ENCODE results near the gene CES3. TPM values are rescaled to one million over a fixed set of nuclear protein-coding genes. Genes with fewer than 3 reads are reported as not detected.

Gene CES3
- total RNA-seq, 2 experiments from 2014 or later = 1.4 to 2.7 TPM

DNA sequence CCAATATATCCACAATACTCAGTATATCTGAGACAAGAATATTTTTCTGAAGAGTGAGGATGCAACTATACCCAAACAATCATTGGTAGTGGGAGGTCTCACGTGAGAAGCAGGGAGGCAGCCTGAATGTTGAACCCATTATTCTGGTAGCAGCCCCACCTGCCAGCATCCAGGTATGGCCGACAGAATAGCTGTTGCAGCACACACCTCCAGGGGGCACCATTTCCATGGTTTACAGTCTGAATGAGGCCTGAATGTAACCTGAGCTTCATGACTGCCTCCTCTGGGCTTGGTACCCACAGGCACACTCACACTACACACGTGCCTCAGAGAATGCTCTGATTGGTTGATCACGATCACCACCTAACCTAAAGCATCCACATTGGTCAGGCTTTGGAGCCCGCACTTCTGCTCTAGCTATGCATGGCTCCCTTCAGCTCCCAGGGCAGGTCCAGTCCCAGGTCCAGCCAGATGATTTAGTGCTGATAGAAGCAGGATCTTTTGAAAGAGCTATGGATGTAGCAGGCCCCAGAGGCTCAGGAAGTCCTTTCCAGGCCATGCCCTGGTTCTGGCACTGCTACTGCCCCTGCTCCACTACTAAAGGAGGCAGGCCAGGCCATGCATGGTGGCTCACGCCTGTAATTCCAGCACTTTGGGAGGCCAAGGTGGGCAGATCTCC lies 56.9 kb downstream of the CES3 start:
- intact Hi-C loops (cut with micrococcal nuclease; ENCODE audit: unreplicated experiment) = loop anchor here (1.0 to 10.0 kb wide), 4 partner anchors 83 to 209 kb away; partner anchors contain the start of genes MATCAP1 and TMEM208
- CTCF ChIA-PET (ENCODE audit: unreplicated experiment) = interaction anchor here (0.6 to 1.5 kb wide), 6 partner anchors 10 to 118 kb away, joined by 3 read pairs; no protein-coding TSS in a partner anchor
- H3K4me1 ChIP-seq (ENCODE audit: insufficient read depth, low read length, poor library complexity, severe bottlenecking) = peaks cover 21% of the 10 kb centered on the region
- H3K27ac ChIP-seq (ENCODE audit: low read depth, low read length, poor library complexity, severe bottlenecking) = no peak overlapping the region
- no peaks in the 10 kb centered on the region for H3K9me2 ChIP-seq (ENCODE audit: insufficient read depth, low read length)
- POLR2A ChIA-PET = interaction anchor here (0.6 to 1.8 kb wide), 5 partner anchors 10 to 75 kb away, joined by 3 to 17 read pairs (median 3); no protein-coding TSS in a partner anchor
- peak; percentile 93 for DNase-seq (ENCODE audit: low spot score)
- peak overlapping the region; percentile 39; the same call in 1 of the 2 replicates for H2AFZ ChIP-seq (ENCODE audit: low read length)
- H3K4me3 ChIP-seq (ENCODE audit: low read depth, low read length, poor library complexity, severe bottlenecking) = no peak overlapping the region
- BruUV-seq (replicated peaks) = no TSS peak
- H3K79me2 ChIP-seq (ENCODE audit: insufficient read depth, low read depth, low read length) = no peaks in the 10 kb centered on the region
- no peaks in the 10 kb centered on the region for H3K9me3 ChIP-seq (ENCODE audit: low read length)
- no peaks in the 10 kb centered on the region for H4K20me1 ChIP-seq (ENCODE audit: insufficient read depth, low read length)
- TF ChIP-seq, protein P1, sequence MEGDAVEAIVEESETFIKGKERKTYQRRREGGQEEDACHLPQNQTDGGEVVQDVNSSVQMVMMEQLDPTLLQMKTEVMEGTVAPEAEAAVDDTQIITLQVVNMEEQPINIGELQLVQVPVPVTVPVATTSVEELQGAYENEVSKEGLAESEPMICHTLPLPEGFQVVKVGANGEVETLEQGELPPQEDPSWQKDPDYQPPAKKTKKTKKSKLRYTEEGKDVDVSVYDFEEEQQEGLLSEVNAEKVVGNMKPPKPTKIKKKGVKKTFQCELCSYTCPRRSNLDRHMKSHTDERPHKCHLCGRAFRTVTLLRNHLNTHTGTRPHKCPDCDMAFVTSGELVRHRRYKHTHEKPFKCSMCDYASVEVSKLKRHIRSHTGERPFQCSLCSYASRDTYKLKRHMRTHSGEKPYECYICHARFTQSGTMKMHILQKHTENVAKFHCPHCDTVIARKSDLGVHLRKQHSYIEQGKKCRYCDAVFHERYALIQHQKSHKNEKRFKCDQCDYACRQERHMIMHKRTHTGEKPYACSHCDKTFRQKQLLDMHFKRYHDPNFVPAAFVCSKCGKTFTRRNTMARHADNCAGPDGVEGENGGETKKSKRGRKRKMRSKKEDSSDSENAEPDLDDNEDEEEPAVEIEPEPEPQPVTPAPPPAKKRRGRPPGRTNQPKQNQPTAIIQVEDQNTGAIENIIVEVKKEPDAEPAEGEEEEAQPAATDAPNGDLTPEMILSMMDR (conservative IDR thresholded peaks at IDR 0.05; ENCODE audit: low read length) = peak; percentile 90
- TF ChIP-seq EZH2phosphoT487 (IDR thresholded peaks at IDR 0.05; ENCODE audit: borderline replicate concordance, low read depth, low read length) = no peak
- no peak overlapping the region for H3K4me2 ChIP-seq (ENCODE audit: low read length)
- H3K36me3 ChIP-seq (ENCODE audit: insufficient read depth, low read length) = no peaks in the 10 kb centered on the region

GRCh38 chr16:67019171-67019570 lies 58.1 kb downstream of the CES3 start:
- Histone ChIP-seq H2AFZ (ENCODE audit: low read length) (no peak overlapping the region), H3K9me2 (ENCODE audit: insufficient read depth, low read length) (no peaks in the 10 kb centered on the region), H3K79me2 (ENCODE audit: insufficient read depth, low read depth, low read length) (no peaks in the 10 kb centered on the region), H3K27ac (ENCODE audit: low read depth, low read length, poor library complexity, severe bottlenecking) (no peak overlapping the region), H3K4me3 (ENCODE audit: low read depth, low read length, poor library complexity, severe bottlenecking) (no peak overlapping the region), H3K9me3 (ENCODE audit: low read length) (no peaks in the 10 kb centered on the region), H3K4me2 (ENCODE audit: low read length) (no peak overlapping the region), H3K4me1 (ENCODE audit: insufficient read depth, low read length, poor library complexity, severe bottlenecking) (peaks cover 12% of the 10 kb centered on the region), H3K36me3 (ENCODE audit: insufficient read depth, low read length) (no peaks in the 10 kb centered on the region), H4K20me1 (ENCODE audit: insufficient read depth, low read length) (no peaks in the 10 kb centered on the region)
- POLR2A ChIA-PET = interaction anchor here (0.7 to 1.8 kb wide), 6 partner anchors 9 to 141 kb away, joined by 3 to 17 read pairs (median 4); partner anchors contain the start of genes FBXL8 and TRADD
- no TSS peak for BruUV-seq (replicated peaks)
- intact Hi-C loops (cut with micrococcal nuclease; ENCODE audit: unreplicated experiment) = loop anchor here (2.0 to 10.0 kb wide), 3 partner anchors 82 to 208 kb away; partner anchors contain the start of genes MATCAP1 and TMEM208
- CTCF ChIA-PET (ENCODE audit: unreplicated experiment) = interaction anchor here (0.6 to 1.0 kb wide), 3 partner anchors 12 to 207 kb away, joined by 3 to 5 read pairs (median 3); no protein-coding TSS in a partner anchor
- no peak for TF ChIP-seq EZH2phosphoT487 (IDR thresholded peaks at IDR 0.05; ENCODE audit: borderline replicate concordance, low read depth, low read length)
- TF ChIP-seq, protein P1 (conservative IDR thresholded peaks at IDR 0.05; ENCODE audit: low read length) = no peak
- no peak for DNase-seq (ENCODE audit: low spot score)

- DNase-seq (ENCODE audit: low spot score) = peak; percentile 22
- H3K4me1 ChIP-seq (ENCODE audit: insufficient read depth, low read length, poor library complexity, severe bottlenecking) = peaks cover 14% of the 10 kb centered on the region
- no peaks in the 10 kb centered on the region for H3K9me2 ChIP-seq (ENCODE audit: insufficient read depth, low read length)
- ChIA-PET POLR2A (interaction anchor here (0.6 to 1.1 kb wide), 5 partner anchors 9 to 876 kb away, joined by 3 to 8 read pairs (median 3); no protein-coding TSS in a partner anchor), CTCF (ENCODE audit: unreplicated experiment) (no interaction called here)
- H3K9me3 ChIP-seq (ENCODE audit: low read length) = no peaks in the 10 kb centered on the region
- H4K20me1 ChIP-seq (ENCODE audit: insufficient read depth, low read length) = no peaks in the 10 kb centered on the region
- no peak overlapping the region for H3K27ac ChIP-seq (ENCODE audit: low read depth, low read length, poor library complexity, severe bottlenecking)
- intact Hi-C loops (cut with micrococcal nuclease; ENCODE audit: unreplicated experiment) = no loop called here
- no peak for TF ChIP-seq EZH2phosphoT487 (IDR thresholded peaks at IDR 0.05; ENCODE audit: borderline replicate concordance, low read depth, low read length)
- TF ChIP-seq, protein P1 (conservative IDR thresholded peaks at IDR 0.05; ENCODE audit: low read length) = no peak
- no peaks in the 10 kb centered on the region for H3K79me2 ChIP-seq (ENCODE audit: insufficient read depth, low read depth, low read length)
- no peak overlapping the region for H3K4me3 ChIP-seq (ENCODE audit: low read depth, low read length, poor library complexity, severe bottlenecking)
- H3K4me2 ChIP-seq (ENCODE audit: low read length) = no peak overlapping the region
- no TSS peak for BruUV-seq (replicated peaks)
- H3K36me3 ChIP-seq (ENCODE audit: insufficient read depth, low read length) = no peaks in the 10 kb centered on the region
- peak overlapping the region; percentile 80; the same call in 1 of the 2 replicates for H2AFZ ChIP-seq (ENCODE audit: low read length)
Observed at GRCh38 chr16:67021321-67021720, 60.3 kb downstream of the CES3 start.

All from OCI-LY7 (cell line).